HUES48 (cell line): ENCODE results near the gene NDUFS8.

ENCODE experiments used
- H3K27ac ChIP-seq: one replicate; pipeline ENCODE4 v1.7.0; 2013; ENCODE audit warnings: low read depth, low read length, inconsistent platforms
- H3K27me3 ChIP-seq: 2 replicates; pipeline ENCODE4 v1.6.1; 2013; ENCODE audit warnings: mild to moderate bottlenecking, low read length; ENCODE audit not compliant: control insufficient read depth, insufficient read depth
- H3K36me3 ChIP-seq: 2 replicates; pipeline ENCODE4 v1.6.1; 2013; ENCODE audit warnings: low read length; ENCODE audit not compliant: control insufficient read depth, insufficient read depth
- H3K4me1 ChIP-seq: 2 replicates; pipeline ENCODE4 v1.6.1; 2013; ENCODE audit warnings: mild to moderate bottlenecking, low read length; ENCODE audit not compliant: control insufficient read depth, insufficient read depth
- H3K4me3 ChIP-seq: 2 replicates; pipeline ENCODE4 v1.5.1; 2013; ENCODE audit warnings: mild to moderate bottlenecking, low read depth, low read length
- H3K9ac ChIP-seq: 2 replicates; pipeline ENCODE4 v1.6.1; 2013; ENCODE audit warnings: mild to moderate bottlenecking, low read depth, low read length, moderate library complexity
- H3K9me3 ChIP-seq: 2 replicates; pipeline ENCODE4 v1.6.1; 2013; ENCODE audit warnings: low read length; ENCODE audit not compliant: control insufficient read depth, insufficient read depth

NDUFS8 gene

GRCh38 chr11:68047437-68048290 lies 17.2 kb downstream of the NDUFS8 start:
- Histone ChIP-seq H3K27ac (no peak overlapping the region), H3K27me3 (no peaks in the 10 kb centered on the region), H3K36me3 (peaks cover 4% of the 10 kb centered on the region; the same call in 1 of the 2 replicates), H3K4me1 (0 out of 2 replicates have a peak, but pooled peaks cover 4% of the 10 kb centered on the region), H3K4me3 (no peak overlapping the region), H3K9me3 (no peaks in the 10 kb centered on the region), H3K9ac (no peak overlapping the region)

GRCh38 chr11:68048681-68049508 lies 18.4 kb downstream of the NDUFS8 start:
- H3K9me3 ChIP-seq = no peaks in the 10 kb centered on the region
- H3K4me1 ChIP-seq = 0 out of 2 replicates have a peak, but pooled peaks cover 4% of the 10 kb centered on the region
- H3K36me3 ChIP-seq = peaks cover 16% of the 10 kb centered on the region
- no peaks in the 10 kb centered on the region for H3K27me3 ChIP-seq
- no peak overlapping the region for H3K9ac ChIP-seq
- H3K4me3 ChIP-seq = no peak overlapping the region
- H3K27ac ChIP-seq = no peak overlapping the region

GRCh38 chr11:68049509-68050370 lies 19.3 kb downstream of the NDUFS8 start:
- Histone ChIP-seq H3K27me3 (no peaks in the 10 kb centered on the region), H3K9me3 (no peaks in the 10 kb centered on the region), H3K4me1 (no peaks in the 10 kb centered on the region), H3K4me3 (no peak overlapping the region), H3K9ac (no peak overlapping the region), H3K27ac (no peak overlapping the region), H3K36me3 (peaks cover 17% of the 10 kb centered on the region)

- Histone ChIP-seq H3K27me3 (no peaks in the 10 kb centered on the region), H3K36me3 (peaks cover 17% of the 10 kb centered on the region), H3K4me1 (no peaks in the 10 kb centered on the region), H3K4me3 (no peak overlapping the region), H3K9ac (no peak overlapping the region), H3K27ac (no peak overlapping the region), H3K9me3 (no peaks in the 10 kb centered on the region)
Measured at GRCh38 chr11:68050371-68050841, 19.9 kb downstream of the NDUFS8 start.

GRCh38 chr11:68051191-68052136 lies 21.0 kb downstream of the NDUFS8 start:
- H3K4me3 ChIP-seq = no peak overlapping the region
- no peaks in the 10 kb centered on the region for H3K27me3 ChIP-seq
- peaks cover 17% of the 10 kb centered on the region for H3K36me3 ChIP-seq
- no peaks in the 10 kb centered on the region for H3K4me1 ChIP-seq
- no peaks in the 10 kb centered on the region for H3K9me3 ChIP-seq
- H3K9ac ChIP-seq = no peak overlapping the region
- no peak overlapping the region for H3K27ac ChIP-seq

GRCh38 chr11:68052137-68052873 lies 21.8 kb downstream of the NDUFS8 start:
- H3K27me3 ChIP-seq = no peaks in the 10 kb centered on the region

GRCh38 chr11:68053117-68053516 lies 22.6 kb downstream of the NDUFS8 start:
- H3K27me3 ChIP-seq = no peaks in the 10 kb centered on the region
- no peaks in the 10 kb centered on the region for H3K4me1 ChIP-seq
- H3K9me3 ChIP-seq = no peaks in the 10 kb centered on the region
- H3K27ac ChIP-seq = no peak overlapping the region
- peaks cover 20% of the 10 kb centered on the region for H3K36me3 ChIP-seq
- H3K9ac ChIP-seq = no peak overlapping the region
- H3K4me3 ChIP-seq = no peak overlapping the region

More at GRCh38 chr11:68052137-68052873, 21.8 kb downstream of the NDUFS8 start:
- no peak overlapping the region for H3K4me3 ChIP-seq
- H3K9ac ChIP-seq = no peak overlapping the region
- H3K36me3 ChIP-seq = peaks cover 17% of the 10 kb centered on the region
- H3K27ac ChIP-seq = no peak overlapping the region
- no peaks in the 10 kb centered on the region for H3K4me1 ChIP-seq
- no peaks in the 10 kb centered on the region for H3K9me3 ChIP-seq

- Histone ChIP-seq H3K4me3 (no peak overlapping the region), H3K36me3 (peaks cover 28% of the 10 kb centered on the region), H3K27me3 (no peaks in the 10 kb centered on the region), H3K4me1 (no peaks in the 10 kb centered on the region), H3K9ac (no peak overlapping the region), H3K9me3 (no peaks in the 10 kb centered on the region), H3K27ac (no peak overlapping the region)
Measured at GRCh38 chr11:68053981-68054812, 23.7 kb downstream of the NDUFS8 start.
